GM12878 (cell line): Measurements from ENCODE around the gene NOP56. TPM values are rescaled to one million over a fixed set of nuclear protein-coding genes. Genes with fewer than 3 reads are reported as not detected.
A peak's percentile ranks its signal among the peaks of the same experiment; 100 is the strongest.

Experiments used
- ATAC-seq: fragments of 200-7000 bp; cut with Tn5 transposase; 3 replicates; pipeline ENCODE4 v1.9.1; 2020; ENCODE audit warnings: mild to moderate bottlenecking, moderate library complexity
- BruUV-seq: library from RNA; stranded (reverse); fragments of 400-500 nt; replicated peaks from 2 replicates; lab custom pipeline; 2021; lab: Mats Ljungman, UMichigan
- CTCF ChIA-PET: fragments of 300-600 bp; sonication (Branson Sonifier 250); formaldehyde crosslinking; extraction: SDS; loops from one replicate; lab custom pipeline; 2021; ENCODE audit warnings: inconsistent platforms; lab: Yijun Ruan, JAX
- POLR2A ChIA-PET: fragments of 350-600 bp; formaldehyde crosslinking; extraction: SDS; loops from one replicate; lab custom pipeline; 2021; ENCODE audit warnings: inconsistent platforms; lab: Charles Lee
- RAD21 ChIA-PET: fragments of 300-600 bp; sonication (Branson Sonifier 250); formaldehyde crosslinking; loops from one replicate; lab custom pipeline; 2023; ENCODE audit warnings: antibody characterized with exemption; ENCODE audit not compliant: unreplicated experiment; lab: Charles Lee
- SMC1A ChIA-PET: fragments of 300-600 bp; sonication (Branson Sonifier 250); formaldehyde crosslinking; loops from one replicate; lab custom pipeline; 2023; ENCODE audit not compliant: unreplicated experiment, uncharacterized antibody; lab: Charles Lee
- DNase-seq: peaks from one replicate; pipeline ENCODE4 v3.0.0-alpha.2; 2011; ENCODE audit warnings: low read depth, low spot score
- FAIRE-seq: peaks from 3 replicates; lab custom pipeline; 2011; peaks lifted over from hg19 to GRCh38; lab: Jason Lieb, UNC
- H2AFZ ChIP-seq: 2 replicates; pipeline ENCODE4 v1.6.0; 2011; ENCODE audit warnings: low read depth, low read length, control low read depth; ENCODE audit not compliant: control insufficient read depth
- H3K27ac ChIP-seq: 2 replicates; pipeline ENCODE4 v1.5.1; 2011; ENCODE audit warnings: control low read depth; ENCODE audit not compliant: control insufficient read depth, insufficient read depth
- H3K27me3 ChIP-seq, 2 experiments: replicated peaks in 1 of 2; 2 replicates each; pipeline versions ENCODE4 v1.6.0 to v1.6.1; 2011; ENCODE audit warnings: low read length in 1 of 2; ENCODE audit not compliant: control insufficient read depth in 2 of 2, insufficient read depth in 2 of 2
- H3K36me3 ChIP-seq, 2 experiments: 2 replicates each; pipeline ENCODE4 v1.5.1; 2011; ENCODE audit warnings: low read length in 1 of 2; ENCODE audit not compliant: control insufficient read depth in 2 of 2, insufficient read depth in 2 of 2
- H3K4me1 ChIP-seq: 2 replicates; pipeline ENCODE4 v1.6.1; 2011; ENCODE audit warnings: mild to moderate bottlenecking, low read length, moderate library complexity, mixed read lengths; ENCODE audit not compliant: control insufficient read depth, insufficient read depth
- H3K4me2 ChIP-seq: 2 replicates; pipeline ENCODE4 v1.6.0; 2011; ENCODE audit warnings: control low read depth; ENCODE audit not compliant: control insufficient read depth, insufficient read depth
- H3K4me3 ChIP-seq: fragments of 200-600 bp; sonication (generic); 2 replicates; pipeline ENCODE4 v1.5.1; 2016
- H3K79me2 ChIP-seq: 2 replicates; pipeline ENCODE4 v1.6.0; 2011; ENCODE audit warnings: low read length; ENCODE audit not compliant: control insufficient read depth, insufficient read depth
- H3K9ac ChIP-seq: 2 replicates; pipeline ENCODE4 v1.8.0; 2011; ENCODE audit warnings: low read length, control low read depth, mixed read lengths; ENCODE audit not compliant: control insufficient read depth, insufficient read depth
- H3K9me3 ChIP-seq: replicated peaks from 3 replicates; pipeline ENCODE4 v1.5.1; 2011; ENCODE audit warnings: mild to moderate bottlenecking, low read length; ENCODE audit not compliant: control insufficient read depth, insufficient read depth
- H4K20me1 ChIP-seq: 2 replicates; pipeline ENCODE4 v1.6.0; 2011; ENCODE audit not compliant: control insufficient read depth, insufficient read depth
- CBX5 ChIP-seq: sonication (generic); IDR thresholded peaks from 2 replicates; pipeline ENCODE4 v1.6.1; 2016; ENCODE audit warnings: low read depth, moderate library complexity, mild to moderate bottlenecking, inconsistent platforms
- EGR1 ChIP-seq, 2 experiments: IDR thresholded peaks; 1 replicate in 1 of 2; 2 replicates in 1 of 2; pipeline ENCODE4 v1.6.1; 2011 to 2012; ENCODE audit warnings: low read depth in 2 of 2, low read length in 2 of 2, borderline replicate concordance in 1 of 2, mild to moderate bottlenecking in 1 of 2, moderate library complexity in 1 of 2
- IRF3 ChIP-seq: fragments of 450-650 bp; IDR thresholded peaks from 2 replicates; pipeline ENCODE4 v1.6.1; 2014; ENCODE audit warnings: mild to moderate bottlenecking
- KAT2A ChIP-seq: conservative IDR thresholded peaks from 2 replicates; pipeline ENCODE4 v1.6.1; 2011; ENCODE audit warnings: low read depth, low read length; ENCODE audit not compliant: control insufficient read depth
- POU2F2 ChIP-seq: IDR thresholded peaks from 3 replicates; pipeline ENCODE4 v1.6.1; 2011; ENCODE audit warnings: low read depth, mild to moderate bottlenecking, low read length, borderline replicate concordance
- TCF3 ChIP-seq: IDR thresholded peaks from 2 replicates; pipeline ENCODE4 v1.6.1; 2012; ENCODE audit warnings: low read depth, mild to moderate bottlenecking, low read length, borderline replicate concordance; ENCODE audit not compliant: insufficient read depth
- WGBS: methylation state at CpG from one replicate; pipeline ENCODE4 v1.1.6; 2016; ENCODE audit warnings: low lambda C conversion rate; ENCODE audit not compliant: insufficient replicate concordance, insufficient coverage; ENCODE audit errors: missing lambda C conversion rate; 5-methylcytosine and 5-hydroxymethylcytosine counted together
- in situ Hi-C: fragments of 300-500 bp; cut with MboI; formaldehyde crosslinking; loops from 9 replicates; pipeline ENCODE4 v1.14.3; 2018; ENCODE audit warnings: mixed read lengths
- intact Hi-C: fragments of 100-400 bp; cut with micrococcal nuclease; formaldehyde crosslinking; loops from one replicate; pipeline ENCODE4 v1.14.2; 2022; ENCODE audit not compliant: unreplicated experiment
- polyA plus RNA-seq, 11 experiments: library from polyadenylated mRNA; depleted of rRNA in 4 of 11; unstranded in 6 of 11; stranded (reverse) in 5 of 11; fragments of >200 nt; fragmentation: Nextera tagmentation in 4 of 11; fragmentation: Illumina TruSeq in 1 of 11; extraction: Ambion mirVana in 4 of 11; extraction: Trizol in 1 of 11; gene quantifications; 1 replicate in 1 of 11; 2 replicates in 10 of 11; pipeline versions ENCODE4 v1.2.1 to v1.2.3, GENCODE V29; 2011 to 2016; ENCODE audit warnings: inconsistent platforms in 2 of 11, missing spikeins in 2 of 11, low read depth in 1 of 11
- total RNA-seq, 4 experiments: library from RNA; depleted of rRNA in 3 of 4; stranded (reverse); fragments of >200 nt in 3 of 4; fragmentation: Illumina TruSeq in 1 of 4; extraction: Trizol in 1 of 4; gene quantifications; 2 replicates each; pipeline versions ENCODE4 v1.2.1 to v1.2.3, GENCODE V29; 2013 to 2021

The NOP56 gene
- total and polyA plus RNA-seq, 10 of the 15 experiments (the other 5 are each of a cell fraction or from before 2014, with no cell fraction given), result 254 to 550 (median 464) TPM

DNA sequence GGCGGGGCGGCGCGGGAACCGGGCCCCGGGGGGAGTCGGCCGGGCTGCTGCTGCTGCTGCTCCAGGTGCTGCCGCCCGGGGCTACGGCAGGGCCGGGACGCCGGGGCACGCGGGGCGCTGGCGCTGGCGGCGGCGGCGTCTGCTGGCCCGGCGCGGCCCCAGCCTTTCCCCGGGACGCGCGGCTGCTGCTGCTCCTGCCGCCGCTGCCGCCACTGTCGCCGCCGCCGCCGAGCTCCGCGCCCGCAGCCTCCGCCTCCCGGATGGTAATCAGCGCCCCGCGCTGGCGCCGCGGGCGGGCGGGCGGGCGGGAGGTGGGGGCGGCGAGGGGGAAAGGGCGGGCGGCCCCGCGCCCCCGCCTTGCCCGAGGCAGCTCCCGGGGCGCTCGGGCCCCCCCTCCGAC, 40.5 kb downstream of the NOP56 start:
- Histone ChIP-seq H3K36me3 (no peaks in the 10 kb centered on the region), H3K27me3 (peaks cover 10 to 26% of the 10 kb centered on the region in 2 experiments), H3K9me3 (no peaks in the 10 kb centered on the region), H3K4me3 (no peak overlapping the region), H4K20me1 (no peaks in the 10 kb centered on the region), H2AFZ (no peak overlapping the region), H3K27ac (no peak overlapping the region), H3K79me2 (no peaks in the 10 kb centered on the region), H3K9ac (no peak overlapping the region), H3K4me2 (peak overlapping the region; percentile 48; the same call in 1 of the 2 replicates), H3K4me1 (no peaks in the 10 kb centered on the region)
- WGBS, result no CpG with 5 or more reads among the region's 64 CpGs
- ChIA-PET POLR2A (no interaction called here), RAD21 (no interaction called here), CTCF (no interaction called here), SMC1A (no interaction called here)
- in situ Hi-C loops, result no loop called here
- no TSS peak for BruUV-seq
- DNase-seq (no peak), ATAC-seq (no peak)
- intact Hi-C loops, result no loop called here
- no peak for TF ChIP-seq EGR1 (IDR thresholded peaks at IDR 0.05; ENCODE audit: borderline replicate concordance in 1 of 2, low read depth in 2 of 2, low read length in 2 of 2)
- TF ChIP-seq POU2F2, result no peak
- no peak for TF ChIP-seq TCF3
- TF ChIP-seq CBX5, result no peak
- TF ChIP-seq KAT2A, result no peak
- no peak for TF ChIP-seq IRF3
- TF ChIP-seq, all 136 proteins: peak for 0
- FAIRE-seq, result no peak
